GM12874 (cell line): ENCODE measurements around the gene GOLPH3L.

ENCODE experiments used
- CTCF ChIP-seq: IDR thresholded peaks from 2 replicates; pipeline ENCODE4 v1.5.1; 2011; ENCODE audit warnings: low read depth, mild to moderate bottlenecking, control low read depth, low read length, moderate library complexity; ENCODE audit not compliant: insufficient read depth

GOLPH3L gene

GRCh38 chr1:150649441-150650075, 47.4 kb downstream of the GOLPH3L start:
- TF ChIP-seq CTCF, result no peak

GRCh38 chr1:150642296-150642695, 54.7 kb downstream of the GOLPH3L start:
- TF ChIP-seq CTCF, result no peak

GRCh38 chr1:150629115-150629928, 67.6 kb downstream of the GOLPH3L start, which contains the start of gene ENSA:
ENSA (minus strand) TSS chr1:150629612; CDS start chr1:150629470, 142 bp downstream.
- no peak for TF ChIP-seq CTCF

GRCh38 chr1:150628766-150629114, 68.2 kb downstream of the GOLPH3L start:
- TF ChIP-seq CTCF, result no peak

- no peak for TF ChIP-seq CTCF
Observed at GRCh38 chr1:150627826-150628410, 69.0 kb downstream of the GOLPH3L start.

GRCh38 chr1:150626150-150626549, 70.8 kb downstream of the GOLPH3L start:
- no peak for TF ChIP-seq CTCF

- TF ChIP-seq CTCF, result no peak
Observed at GRCh38 chr1:150622303-150622975, 74.5 kb downstream of the GOLPH3L start.
